Raji (cell line): ENCODE results near the gene RAB40B.

Experiments
- POLR2A ChIP-seq: IDR thresholded peaks from 2 replicates; pipeline ENCODE4 v1.6.1; 2011; ENCODE audit warnings: low read depth, low read length, control low read depth; ENCODE audit not compliant: insufficient read depth

RAB40B gene

DNA sequence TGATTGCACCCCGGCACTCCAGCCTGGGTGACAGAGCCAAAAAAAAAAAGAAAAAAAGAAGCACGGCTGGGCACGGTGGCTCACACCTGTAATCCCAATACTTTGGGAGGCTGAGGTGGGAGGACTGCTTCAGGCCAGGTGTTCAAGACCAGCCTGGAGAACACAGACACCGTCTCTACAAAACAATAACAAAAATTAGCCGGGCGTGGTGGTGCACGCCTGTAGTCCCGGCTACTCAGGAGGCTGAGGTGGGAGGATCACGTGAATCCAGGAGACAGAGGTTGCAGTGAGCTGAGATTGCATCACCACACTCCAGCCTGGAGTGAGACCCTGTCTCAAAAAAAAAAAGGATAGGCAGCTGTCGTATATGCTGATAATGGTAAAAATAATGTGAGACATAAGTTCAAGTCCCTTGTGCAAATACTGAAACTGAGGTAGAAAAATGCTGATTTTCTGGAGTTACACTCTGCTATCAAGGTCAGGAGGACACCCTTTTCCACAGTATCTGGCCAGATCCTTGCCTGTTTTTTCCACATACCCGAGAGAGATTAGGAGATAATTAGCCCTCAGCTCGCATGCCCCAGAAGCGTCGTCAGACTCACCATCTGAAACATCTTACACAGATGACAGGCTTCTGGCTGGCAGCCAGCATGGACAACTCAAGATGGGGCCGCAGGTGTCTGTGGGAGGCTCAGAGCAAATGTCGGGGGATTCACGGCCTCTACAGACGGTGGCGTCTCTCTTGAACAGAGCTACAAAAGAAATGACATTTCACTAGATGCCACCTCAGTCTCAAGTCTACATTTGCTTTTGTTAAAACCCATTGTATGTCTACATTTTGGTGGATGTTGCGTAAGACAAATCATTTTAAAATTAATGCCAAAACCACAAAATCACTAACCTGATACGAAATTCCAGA lies 87.1 kb downstream of the RAB40B start:
- no peak for TF ChIP-seq POLR2A

DNA sequence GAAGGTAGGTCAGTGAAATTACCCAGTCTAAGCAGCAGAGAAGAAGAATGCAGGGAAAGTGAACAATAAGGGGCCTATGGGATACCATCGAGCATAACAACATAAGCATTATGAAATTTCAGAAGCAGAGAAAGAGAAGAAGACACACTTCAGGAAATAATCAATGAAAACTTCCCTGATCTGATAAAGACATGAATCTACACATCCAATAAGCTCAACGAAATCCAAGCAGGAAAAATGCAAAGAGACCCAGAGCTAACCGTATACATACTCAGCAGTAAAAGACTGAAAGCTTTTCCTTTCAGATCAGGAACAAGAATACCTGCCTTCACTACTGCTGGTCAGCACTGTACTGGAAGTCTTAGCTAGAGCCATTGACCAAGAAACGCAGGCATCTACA lies 88.8 kb downstream of the RAB40B start:
- no peak for TF ChIP-seq POLR2A

DNA sequence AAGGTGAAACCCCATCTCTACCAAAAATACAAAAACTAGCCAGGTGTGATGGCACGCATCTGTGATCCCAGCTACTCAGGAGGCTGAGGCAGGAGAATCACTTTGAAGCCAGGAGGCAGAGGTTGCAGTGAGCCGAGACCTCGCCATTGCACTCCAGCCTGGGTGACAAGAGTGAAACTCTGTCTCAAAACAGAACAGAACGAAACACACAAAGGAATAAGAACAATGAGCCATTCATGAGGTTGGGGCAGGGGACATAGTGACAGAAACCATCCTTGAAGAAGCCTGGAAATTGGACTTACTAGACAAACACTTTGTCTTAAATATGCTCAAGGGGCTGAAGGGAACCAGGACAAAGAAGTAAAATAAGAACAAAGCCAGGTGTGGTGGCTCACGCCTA lies 89.7 kb downstream of the RAB40B start:
- no peak for TF ChIP-seq POLR2A

DNA sequence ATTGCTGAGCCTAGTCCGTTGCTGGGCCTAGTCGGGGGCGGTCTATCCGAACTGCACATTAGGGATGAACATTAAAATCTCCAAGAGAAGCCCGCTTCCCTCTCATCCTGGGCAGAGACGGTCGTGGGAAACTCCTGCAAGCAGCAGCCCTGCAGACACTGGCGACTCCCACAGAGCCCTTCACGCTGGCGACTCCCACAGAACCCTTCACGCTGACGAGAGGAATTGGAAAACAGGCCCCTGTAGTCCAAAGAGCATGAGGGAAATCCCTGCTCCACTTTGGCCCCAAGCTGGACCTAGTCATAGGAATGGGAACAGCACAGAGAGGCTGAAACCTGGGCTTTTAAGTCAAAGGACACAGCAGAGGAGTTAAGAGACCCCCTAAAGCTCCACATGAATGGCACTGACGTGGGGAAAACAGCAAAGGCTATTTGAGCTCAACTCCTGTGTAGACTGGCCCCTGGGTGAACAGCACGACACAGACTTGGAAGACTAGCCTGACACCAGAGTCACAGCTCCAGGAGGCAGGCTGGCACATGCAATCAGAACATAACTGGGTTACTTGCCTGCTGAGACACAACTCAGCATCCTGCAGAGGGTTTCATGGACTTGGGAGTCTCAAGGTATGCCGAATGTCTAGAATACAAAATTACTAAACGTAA lies 92.4 kb downstream of the RAB40B start:
- no peak for TF ChIP-seq POLR2A
